ENCODE measurements around the gene BTN1A1.

BTN1A1 gene

GRCh38 chr6:26553264-26553634, 53.1 kb downstream of the BTN1A1 start:
- Mint-ChIP-seq H3K4me1 (ENCODE audit: low read depth) (peaks cover 33% of the 10 kb centered on the region), H3K36me3 (ENCODE audit: low read depth) (no peaks in the 10 kb centered on the region), H3K27me3 (no peaks in the 10 kb centered on the region), H3K9me3 (no peaks in the 10 kb centered on the region), H3K4me3 (no peak overlapping the region), H3K27ac (no peak overlapping the region)

- Mint-ChIP-seq H3K4me1 (ENCODE audit: low read depth) (peaks cover 33% of the 10 kb centered on the region), H3K36me3 (ENCODE audit: low read depth) (no peaks in the 10 kb centered on the region), H3K4me3 (no peak overlapping the region), H3K27ac (no peak overlapping the region), H3K27me3 (no peaks in the 10 kb centered on the region), H3K9me3 (no peaks in the 10 kb centered on the region)
Observed at GRCh38 chr6:26553635-26554446, 53.7 kb downstream of the BTN1A1 start.

- no peaks in the 10 kb centered on the region for H3K9me3 Mint-ChIP-seq
- no peaks in the 10 kb centered on the region for H3K27me3 Mint-ChIP-seq
- H3K4me3 Mint-ChIP-seq, result no peak overlapping the region
- no peak overlapping the region for H3K27ac Mint-ChIP-seq
- H3K36me3 Mint-ChIP-seq (ENCODE audit: low read depth), result no peaks in the 10 kb centered on the region
- peaks cover 30% of the 10 kb centered on the region for H3K4me1 Mint-ChIP-seq (ENCODE audit: low read depth)
Observed at GRCh38 chr6:26554447-26554696, 54.3 kb downstream of the BTN1A1 start.

- H3K27me3 Mint-ChIP-seq, result no peaks in the 10 kb centered on the region
- peaks cover 25% of the 10 kb centered on the region for H3K4me1 Mint-ChIP-seq (ENCODE audit: low read depth)
- H3K9me3 Mint-ChIP-seq, result no peaks in the 10 kb centered on the region
- no peak overlapping the region for H3K4me3 Mint-ChIP-seq
- H3K36me3 Mint-ChIP-seq (ENCODE audit: low read depth), result no peaks in the 10 kb centered on the region
- H3K27ac Mint-ChIP-seq, result no peak overlapping the region
Observed at GRCh38 chr6:26554697-26555504, 54.8 kb downstream of the BTN1A1 start.

- no peak overlapping the region for H3K27ac Mint-ChIP-seq
- H3K4me3 Mint-ChIP-seq, result peak overlapping the region; percentile 73
- H3K27me3 Mint-ChIP-seq, result no peaks in the 10 kb centered on the region
- no peaks in the 10 kb centered on the region for H3K9me3 Mint-ChIP-seq
- no peaks in the 10 kb centered on the region for H3K36me3 Mint-ChIP-seq (ENCODE audit: low read depth)
- peaks cover 19% of the 10 kb centered on the region for H3K4me1 Mint-ChIP-seq (ENCODE audit: low read depth)
Observed at GRCh38 chr6:26555505-26556262, 55.6 kb downstream of the BTN1A1 start.

- H3K4me1 Mint-ChIP-seq (ENCODE audit: low read depth), result peaks cover 19% of the 10 kb centered on the region
- H3K36me3 Mint-ChIP-seq (ENCODE audit: low read depth), result no peaks in the 10 kb centered on the region
- no peaks in the 10 kb centered on the region for H3K9me3 Mint-ChIP-seq
- peak overlapping the region; percentile 88 for H3K27ac Mint-ChIP-seq
- no peaks in the 10 kb centered on the region for H3K27me3 Mint-ChIP-seq
- peak overlapping the region; percentile 73 for H3K4me3 Mint-ChIP-seq
Observed at GRCh38 chr6:26556263-26557070, 56.4 kb downstream of the BTN1A1 start.
